Bronchial epithelial cell (primary cell): Measurements from ENCODE around the gene AICDA. TPM values are rescaled to one million over a fixed set of nuclear protein-coding genes. Genes with fewer than 3 reads are reported as not detected.
"Not testable (repeated sequence)": the region's sequence is repeated elsewhere in the genome, so short reads cannot be mapped to it uniquely, and the experiment has no call there.

Experiments
- DNase-seq: peaks from one replicate; pipeline ENCODE4 v3.0.0-alpha.2; 2010; ENCODE audit warnings: low read depth
- FAIRE-seq: peaks from 2 replicates; lab custom pipeline; 2011; peaks lifted over from hg19 to GRCh38; lab: Jason Lieb, UNC
- H3K27me3 ChIP-seq: 2 replicates; pipeline ENCODE4 v1.5.1; 2011; ENCODE audit warnings: low read length; ENCODE audit not compliant: control insufficient read depth, insufficient read depth
- H3K36me3 ChIP-seq: 2 replicates; pipeline ENCODE4 v1.5.1; 2011; ENCODE audit warnings: low read length; ENCODE audit not compliant: control insufficient read depth, insufficient read depth
- H3K4me3 ChIP-seq: 2 replicates; pipeline ENCODE4 v1.5.1; 2011; ENCODE audit warnings: mild to moderate bottlenecking, low read depth, low read length, control low read depth
- total RNA-seq: library from RNA; depleted of rRNA; stranded (reverse); fragments of >200 nt; gene quantifications from 2 replicates; pipeline ENCODE4 v1.2.1, GENCODE V29; 2014
- TF ChIP-seq, protein P1 (sequence below): IDR thresholded peaks from 2 replicates; pipeline ENCODE4 v1.5.1; 2011; ENCODE audit warnings: mild to moderate bottlenecking, moderate library complexity, low read length, control low read depth, inconsistent platforms; ENCODE audit not compliant: insufficient read depth, severe bottlenecking

The AICDA gene
- total RNA-seq, 1 donor from 2014 or later, result not detected

DNA sequence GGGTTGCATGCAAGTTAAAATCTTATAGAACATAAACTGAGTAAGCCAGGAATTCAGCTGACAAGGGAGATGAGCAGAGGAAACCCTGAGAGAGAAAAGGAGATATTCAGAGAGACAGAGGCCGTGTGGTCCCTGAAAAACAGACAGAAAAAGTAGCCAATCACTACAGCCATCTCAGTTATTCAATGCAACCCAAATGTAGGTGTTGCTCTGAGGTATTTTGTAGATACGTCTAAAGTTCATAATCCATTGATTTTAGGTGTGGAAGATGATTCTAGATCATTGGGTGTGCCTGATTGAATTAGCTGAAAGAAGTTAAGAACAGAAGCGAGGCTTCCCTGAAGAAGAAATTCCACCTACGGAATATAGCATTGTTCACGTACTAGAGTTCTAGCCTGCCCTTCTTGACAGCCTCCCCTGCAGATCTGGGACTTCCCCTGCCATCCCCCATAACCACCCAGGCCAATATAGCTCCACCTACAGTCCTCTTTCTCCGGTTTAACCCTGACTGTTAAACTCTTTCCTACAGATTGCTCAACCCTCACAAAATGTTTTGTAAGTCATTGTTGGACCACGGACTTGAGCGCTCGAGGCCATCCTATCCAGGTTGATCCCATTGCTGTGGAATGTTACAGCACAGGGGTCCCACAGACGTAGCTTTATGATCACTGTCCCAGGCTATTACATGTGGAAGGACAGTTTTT, 21.7 kb downstream of the AICDA start:
- no peak for FAIRE-seq
- TF ChIP-seq, protein P1, sequence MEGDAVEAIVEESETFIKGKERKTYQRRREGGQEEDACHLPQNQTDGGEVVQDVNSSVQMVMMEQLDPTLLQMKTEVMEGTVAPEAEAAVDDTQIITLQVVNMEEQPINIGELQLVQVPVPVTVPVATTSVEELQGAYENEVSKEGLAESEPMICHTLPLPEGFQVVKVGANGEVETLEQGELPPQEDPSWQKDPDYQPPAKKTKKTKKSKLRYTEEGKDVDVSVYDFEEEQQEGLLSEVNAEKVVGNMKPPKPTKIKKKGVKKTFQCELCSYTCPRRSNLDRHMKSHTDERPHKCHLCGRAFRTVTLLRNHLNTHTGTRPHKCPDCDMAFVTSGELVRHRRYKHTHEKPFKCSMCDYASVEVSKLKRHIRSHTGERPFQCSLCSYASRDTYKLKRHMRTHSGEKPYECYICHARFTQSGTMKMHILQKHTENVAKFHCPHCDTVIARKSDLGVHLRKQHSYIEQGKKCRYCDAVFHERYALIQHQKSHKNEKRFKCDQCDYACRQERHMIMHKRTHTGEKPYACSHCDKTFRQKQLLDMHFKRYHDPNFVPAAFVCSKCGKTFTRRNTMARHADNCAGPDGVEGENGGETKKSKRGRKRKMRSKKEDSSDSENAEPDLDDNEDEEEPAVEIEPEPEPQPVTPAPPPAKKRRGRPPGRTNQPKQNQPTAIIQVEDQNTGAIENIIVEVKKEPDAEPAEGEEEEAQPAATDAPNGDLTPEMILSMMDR, result peak; percentile 2
- Histone ChIP-seq H3K36me3 (no peaks in the 10 kb centered on the region), H3K27me3 (no peaks in the 10 kb centered on the region), H3K4me3 (no peak overlapping the region)
- no peak for DNase-seq

- Histone ChIP-seq H3K27me3 (no peaks in the 10 kb centered on the region), H3K36me3 (no peaks in the 10 kb centered on the region), H3K4me3 (no peak overlapping the region)
- no peak for FAIRE-seq
- TF ChIP-seq, protein P1, result no peak
- DNase-seq, result no peak
Measured at GRCh38 chr12:8589679-8590078, 23.0 kb downstream of the AICDA start.

DNA sequence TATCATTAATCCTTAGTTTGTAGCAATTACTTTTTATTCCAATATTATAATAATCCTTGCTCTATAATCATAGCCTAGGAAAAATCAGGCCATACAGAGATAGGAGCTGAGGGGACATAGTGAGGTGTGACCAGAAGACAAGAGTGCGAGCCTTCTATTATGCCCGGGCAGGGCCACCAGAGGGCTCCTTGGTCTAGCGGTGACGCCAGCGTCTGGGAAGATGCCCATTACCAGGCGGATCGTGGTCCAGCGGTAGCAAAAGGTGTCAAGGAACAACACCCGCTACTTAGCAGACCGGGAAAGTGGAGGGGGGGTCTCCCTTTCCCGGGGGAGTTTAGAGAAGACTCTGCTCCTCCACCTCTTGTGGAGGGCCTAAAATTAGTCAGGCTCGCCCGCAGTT, 28.2 kb downstream of the AICDA start:
- DNase-seq, FAIRE-seq, H3K36me3 ChIP-seq, H3K4me3 ChIP-seq, H3K27me3 ChIP-seq: not testable (repeated sequence)

DNA sequence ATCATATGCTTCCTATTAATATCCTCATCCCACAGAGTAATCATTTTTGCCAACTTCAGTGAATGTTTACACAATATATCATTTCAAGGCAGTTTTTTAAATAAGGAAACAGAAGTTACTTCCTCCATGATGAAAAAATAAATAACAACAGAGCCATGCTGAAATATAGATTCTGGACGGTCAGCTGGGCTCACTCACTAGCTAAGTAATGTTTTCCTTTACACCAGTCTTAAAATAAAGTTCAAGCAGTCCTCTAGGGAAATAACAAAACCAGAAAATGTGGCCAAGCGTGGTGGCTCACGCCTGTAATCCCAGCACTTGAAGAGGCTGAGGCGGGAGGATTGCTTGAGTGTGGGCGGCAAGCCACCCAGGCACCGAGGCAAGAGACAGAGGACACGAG, 28.7 kb downstream of the AICDA start:
- H3K27me3 ChIP-seq, result no peaks in the 10 kb centered on the region
- DNase-seq, result no peak
- no peak overlapping the region for H3K4me3 ChIP-seq
- TF ChIP-seq, protein P1, result no peak
- no peaks in the 10 kb centered on the region for H3K36me3 ChIP-seq
- FAIRE-seq, result no peak

DNA sequence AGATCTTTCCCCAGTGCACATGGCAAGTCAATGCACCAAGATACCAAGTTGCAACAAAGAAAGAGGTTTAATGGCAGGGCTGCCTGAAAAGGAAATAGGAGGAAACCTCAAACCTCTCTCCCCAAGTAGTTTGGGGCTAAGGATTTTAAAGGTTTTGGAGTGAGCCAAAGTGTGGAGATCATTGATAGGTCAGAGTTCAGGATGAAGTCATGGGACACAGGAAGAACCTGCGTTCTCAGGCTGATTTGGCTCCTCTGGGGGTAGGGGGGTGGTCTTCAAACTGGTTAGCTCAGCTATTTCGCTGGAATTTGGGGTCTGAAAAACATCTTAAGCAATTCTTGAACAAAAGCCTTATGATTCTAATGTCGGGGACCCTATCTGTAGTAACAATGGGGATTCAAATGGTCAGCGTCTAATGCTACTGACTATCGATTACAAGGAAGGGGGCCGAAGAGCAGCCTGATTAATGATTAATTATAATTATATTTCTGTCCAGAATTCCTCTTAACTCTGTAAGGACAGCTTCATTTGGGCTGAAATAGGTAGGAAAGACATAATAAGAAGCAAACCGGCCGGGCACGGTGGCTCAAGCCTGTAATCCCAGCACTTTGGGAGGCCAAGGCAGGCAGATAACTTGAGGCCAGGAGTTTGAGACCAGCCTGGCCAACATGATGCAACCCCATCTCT, 31.4 kb downstream of the AICDA start:
- FAIRE-seq (no peak), DNase-seq (no peak)
- Histone ChIP-seq H3K4me3 (no peak overlapping the region), H3K27me3 (no peaks in the 10 kb centered on the region), H3K36me3 (no peaks in the 10 kb centered on the region)
- TF ChIP-seq, protein P1, result no peak

DNA sequence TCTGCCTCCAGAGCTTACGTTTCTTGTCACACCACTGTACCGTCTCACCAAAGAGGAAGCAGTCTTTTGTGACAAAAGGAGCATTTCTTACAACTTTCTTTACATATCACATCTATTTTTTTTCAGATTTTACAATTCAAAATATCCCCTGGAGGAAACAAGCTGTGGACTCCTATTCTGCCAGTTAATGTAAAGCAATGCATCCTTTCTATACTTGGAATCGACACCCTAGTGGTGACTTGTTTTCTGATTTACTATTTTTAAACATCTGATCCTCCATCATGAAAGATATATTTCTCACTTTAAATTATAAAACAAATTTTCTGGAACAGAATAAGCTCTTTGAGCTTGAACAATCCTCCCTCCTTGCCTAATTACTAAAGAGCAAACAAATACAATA, 34.8 kb downstream of the AICDA start:
- Histone ChIP-seq H3K27me3 (no peaks in the 10 kb centered on the region), H3K4me3 (no peak overlapping the region), H3K36me3 (no peaks in the 10 kb centered on the region)
- DNase-seq (no peak), FAIRE-seq (no peak)
- TF ChIP-seq, protein P1, result no peak
